Measurements from ENCODE around the gene EPDR1. TPM values are rescaled to one million over a fixed set of nuclear protein-coding genes. Genes with fewer than 3 reads are reported as not detected.

EPDR1 gene
- polyA plus RNA-seq, 2 donors = 0.24 to 1.0 TPM

- no peaks in the 10 kb centered on the region for H3K9me3 ChIP-seq (ENCODE audit: control insufficient read depth in 2 of 2, insufficient read depth in 1 of 2, low read depth in 1 of 2, low read length in 1 of 2)
- H3K27me3 ChIP-seq (ENCODE audit: control insufficient read depth in 1 of 2, insufficient read depth in 2 of 2, low read length in 2 of 2) = no peaks in the 10 kb centered on the region
- H3K36me3 ChIP-seq (ENCODE audit: control insufficient read depth in 2 of 2, insufficient read depth in 2 of 2, low read length in 1 of 2) = no peaks in the 10 kb centered on the region
- H3K27ac ChIP-seq (ENCODE audit: low read depth in 2 of 2, low read length in 1 of 2) = no peak overlapping the region
- no peaks in the 10 kb centered on the region for H3K4me1 ChIP-seq (ENCODE audit: control insufficient read depth in 2 of 2, insufficient read depth in 2 of 2, low read length in 1 of 2)
- WGBS, 2 donors = 75 to 79% methylated on average over 3 of the region's 3 CpGs
- H3K4me3 ChIP-seq (ENCODE audit: low read depth in 1 of 2, low read length in 2 of 2) = no peak overlapping the region
These were observed 49.8 kb downstream of the EPDR1 start for GRCh38 chr7:37970211-37970610.

DNA sequence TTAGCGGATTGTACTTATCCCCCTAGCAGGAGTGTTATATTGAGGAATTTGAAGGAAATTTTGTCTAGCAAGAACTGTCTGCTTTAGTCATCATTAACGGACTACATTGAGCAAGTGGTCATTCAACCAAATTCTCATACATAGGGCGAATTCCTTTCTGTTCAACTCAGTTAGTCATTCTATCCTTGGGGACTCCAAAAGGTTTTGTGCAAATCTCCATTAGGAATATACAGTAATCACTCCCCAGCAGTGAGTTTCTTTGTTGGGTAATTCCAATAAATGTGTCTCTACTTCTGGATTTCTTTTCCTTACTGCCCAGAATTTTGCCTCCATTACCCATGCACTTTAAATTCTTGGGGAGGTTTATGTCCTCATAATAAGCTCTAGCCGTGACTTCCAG lies 51.1 kb downstream of the EPDR1 start:
- WGBS, 2 donors = 83 to 86% methylated on average over 4 of the region's 4 CpGs
- no peak overlapping the region for H3K27ac ChIP-seq (ENCODE audit: low read depth in 2 of 2, low read length in 1 of 2)
- no peaks in the 10 kb centered on the region for H3K27me3 ChIP-seq (ENCODE audit: control insufficient read depth in 1 of 2, insufficient read depth in 2 of 2, low read length in 2 of 2)
- H3K4me3 ChIP-seq (ENCODE audit: low read depth in 1 of 2, low read length in 2 of 2) = no peak overlapping the region
- no peaks in the 10 kb centered on the region for H3K9me3 ChIP-seq (ENCODE audit: control insufficient read depth in 2 of 2, insufficient read depth in 1 of 2, low read depth in 1 of 2, low read length in 1 of 2)
- no peaks in the 10 kb centered on the region for H3K36me3 ChIP-seq (ENCODE audit: control insufficient read depth in 2 of 2, insufficient read depth in 2 of 2, low read length in 1 of 2)
- no peaks in the 10 kb centered on the region for H3K4me1 ChIP-seq (ENCODE audit: control insufficient read depth in 2 of 2, insufficient read depth in 2 of 2, low read length in 1 of 2)

DNA sequence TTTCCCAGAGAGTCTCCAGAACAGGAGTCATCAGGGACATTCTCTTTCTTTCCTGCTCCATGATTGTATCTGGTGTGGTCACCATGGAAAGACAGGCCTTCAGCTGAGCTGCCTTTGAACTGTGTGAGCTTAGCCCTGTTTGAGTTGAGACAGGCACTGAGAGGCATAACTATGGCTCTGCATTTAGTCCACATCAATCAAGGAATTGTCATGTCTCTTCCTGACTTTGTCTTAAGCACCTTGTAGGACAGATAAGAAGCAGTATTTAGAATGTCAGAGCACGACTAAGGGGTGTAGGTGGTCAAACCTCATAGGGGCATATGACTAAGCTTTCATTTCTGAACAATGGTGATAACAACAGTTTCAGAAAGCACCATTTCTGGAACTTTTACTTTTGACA lies 53.5 kb downstream of the EPDR1 start:
- Histone ChIP-seq H3K36me3 (ENCODE audit: control insufficient read depth in 2 of 2, insufficient read depth in 2 of 2, low read length in 1 of 2) (no peaks in the 10 kb centered on the region), H3K9me3 (ENCODE audit: control insufficient read depth in 2 of 2, insufficient read depth in 1 of 2, low read depth in 1 of 2, low read length in 1 of 2) (no peaks in the 10 kb centered on the region), H3K27ac (ENCODE audit: low read depth in 2 of 2, low read length in 1 of 2) (no peak overlapping the region), H3K4me3 (ENCODE audit: low read depth in 1 of 2, low read length in 2 of 2) (no peak overlapping the region), H3K4me1 (ENCODE audit: control insufficient read depth in 2 of 2, insufficient read depth in 2 of 2, low read length in 1 of 2) (no peaks in the 10 kb centered on the region), H3K27me3 (ENCODE audit: control insufficient read depth in 1 of 2, insufficient read depth in 2 of 2, low read length in 2 of 2) (no peaks in the 10 kb centered on the region)
- 16 to 19% methylated on average over 1 of the region's 1 CpG for WGBS, 2 donors

- Histone ChIP-seq H3K9me3 (ENCODE audit: control insufficient read depth in 2 of 2, insufficient read depth in 1 of 2, low read depth in 1 of 2, low read length in 1 of 2) (no peaks in the 10 kb centered on the region), H3K4me3 (ENCODE audit: low read depth in 1 of 2, low read length in 2 of 2) (no peak overlapping the region), H3K4me1 (ENCODE audit: control insufficient read depth in 2 of 2, insufficient read depth in 2 of 2, low read length in 1 of 2) (no peaks in the 10 kb centered on the region), H3K27me3 (ENCODE audit: control insufficient read depth in 1 of 2, insufficient read depth in 2 of 2, low read length in 2 of 2) (no peaks in the 10 kb centered on the region), H3K36me3 (ENCODE audit: control insufficient read depth in 2 of 2, insufficient read depth in 2 of 2, low read length in 1 of 2) (no peaks in the 10 kb centered on the region), H3K27ac (ENCODE audit: low read depth in 2 of 2, low read length in 1 of 2) (no peak overlapping the region)
- WGBS, 2 donors = 61 to 76% methylated on average over 4 of the region's 4 CpGs
These were observed 54.3 kb downstream of the EPDR1 start for GRCh38 chr7:37974711-37975110.

DNA sequence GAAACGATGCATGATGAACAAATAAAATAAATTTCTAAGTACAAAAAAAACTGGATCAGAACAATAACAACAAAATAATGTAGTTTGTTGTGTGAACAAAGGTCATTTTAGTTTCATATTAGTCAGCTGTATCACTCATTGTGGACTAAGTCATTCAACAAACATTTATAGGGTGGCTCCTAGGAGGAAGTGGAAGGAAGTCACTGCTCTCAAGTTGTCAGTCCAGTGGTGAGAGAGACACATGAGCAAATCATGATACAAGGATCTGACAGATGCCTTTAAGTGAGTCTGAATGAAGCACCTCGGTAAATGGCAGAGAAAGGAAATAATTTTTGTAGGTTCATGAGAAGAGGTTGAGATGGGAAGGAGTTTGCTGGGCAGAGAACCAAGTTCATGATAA lies 56.8 kb downstream of the EPDR1 start:
- Histone ChIP-seq H3K4me1 (ENCODE audit: control insufficient read depth in 2 of 2, insufficient read depth in 2 of 2, low read length in 1 of 2) (no peaks in the 10 kb centered on the region), H3K4me3 (ENCODE audit: low read depth in 1 of 2, low read length in 2 of 2) (no peak overlapping the region), H3K27me3 (ENCODE audit: control insufficient read depth in 1 of 2, insufficient read depth in 2 of 2, low read length in 2 of 2) (no peaks in the 10 kb centered on the region), H3K27ac (ENCODE audit: low read depth in 2 of 2, low read length in 1 of 2) (no peak overlapping the region), H3K36me3 (ENCODE audit: control insufficient read depth in 2 of 2, insufficient read depth in 2 of 2, low read length in 1 of 2) (no peaks in the 10 kb centered on the region), H3K9me3 (ENCODE audit: control insufficient read depth in 2 of 2, insufficient read depth in 1 of 2, low read depth in 1 of 2, low read length in 1 of 2) (no peaks in the 10 kb centered on the region)
- 81 to 83% methylated on average over 2 of the region's 2 CpGs for WGBS, 2 donors

DNA sequence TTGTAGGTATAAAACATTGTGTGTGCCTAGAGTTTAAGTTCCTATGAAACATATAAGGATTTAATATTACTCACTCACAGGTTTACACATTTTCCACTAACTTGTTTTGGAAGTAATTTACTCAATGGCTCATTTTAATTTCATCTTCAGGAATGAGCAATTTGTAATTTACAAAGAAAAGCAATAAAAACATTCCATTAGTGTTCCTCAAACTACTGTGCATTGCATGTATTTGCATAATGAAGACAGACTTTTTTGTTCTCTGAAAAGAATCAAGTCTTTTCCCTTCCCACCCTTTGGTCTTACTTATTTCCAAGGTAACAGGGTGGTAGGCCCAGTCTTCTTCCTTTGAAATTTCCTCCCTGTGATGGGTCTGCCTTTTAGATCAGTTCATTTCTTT lies 61.2 kb downstream of the EPDR1 start:
- Histone ChIP-seq H3K4me1 (ENCODE audit: control insufficient read depth in 2 of 2, insufficient read depth in 2 of 2, low read length in 1 of 2) (no peaks in the 10 kb centered on the region), H3K4me3 (ENCODE audit: low read depth in 1 of 2, low read length in 2 of 2) (no peak overlapping the region), H3K36me3 (ENCODE audit: control insufficient read depth in 2 of 2, insufficient read depth in 2 of 2, low read length in 1 of 2) (no peaks in the 10 kb centered on the region), H3K27ac (ENCODE audit: low read depth in 2 of 2, low read length in 1 of 2) (no peak overlapping the region), H3K27me3 (ENCODE audit: control insufficient read depth in 1 of 2, insufficient read depth in 2 of 2, low read length in 2 of 2) (no peaks in the 10 kb centered on the region), H3K9me3 (ENCODE audit: control insufficient read depth in 2 of 2, insufficient read depth in 1 of 2, low read depth in 1 of 2, low read length in 1 of 2) (no peaks in the 10 kb centered on the region)

DNA sequence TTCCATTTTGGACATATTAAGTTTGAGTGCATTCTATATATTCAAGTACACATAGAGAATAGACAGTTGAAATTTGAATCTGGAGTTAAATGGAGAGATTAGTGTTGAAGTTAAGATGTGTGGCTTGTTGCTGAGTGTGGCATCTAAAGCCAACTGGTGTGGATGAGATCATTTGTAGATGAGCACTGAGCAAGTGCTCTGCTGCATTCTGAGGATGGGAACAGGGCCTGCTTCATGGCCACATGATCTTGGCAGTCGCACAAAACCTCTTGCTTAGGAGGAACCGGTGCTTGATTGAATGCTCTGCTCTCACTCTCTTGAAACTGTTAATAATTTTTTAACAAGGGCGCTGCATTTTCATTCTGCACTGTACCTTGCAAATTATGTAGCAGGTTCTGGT lies 62.0 kb downstream of the EPDR1 start:
- no peak overlapping the region for H3K27ac ChIP-seq (ENCODE audit: low read depth in 2 of 2, low read length in 1 of 2)
- H3K9me3 ChIP-seq (ENCODE audit: control insufficient read depth in 2 of 2, insufficient read depth in 1 of 2, low read depth in 1 of 2, low read length in 1 of 2) = no peaks in the 10 kb centered on the region
- H3K27me3 ChIP-seq (ENCODE audit: control insufficient read depth in 1 of 2, insufficient read depth in 2 of 2, low read length in 2 of 2) = no peaks in the 10 kb centered on the region
- no peaks in the 10 kb centered on the region for H3K36me3 ChIP-seq (ENCODE audit: control insufficient read depth in 2 of 2, insufficient read depth in 2 of 2, low read length in 1 of 2)
- no peak overlapping the region for H3K4me3 ChIP-seq (ENCODE audit: low read depth in 1 of 2, low read length in 2 of 2)
- 78 to 83% methylated on average over 3 of the region's 3 CpGs for WGBS, 2 donors
- H3K4me1 ChIP-seq (ENCODE audit: control insufficient read depth in 2 of 2, insufficient read depth in 2 of 2, low read length in 1 of 2) = no peaks in the 10 kb centered on the region

DNA sequence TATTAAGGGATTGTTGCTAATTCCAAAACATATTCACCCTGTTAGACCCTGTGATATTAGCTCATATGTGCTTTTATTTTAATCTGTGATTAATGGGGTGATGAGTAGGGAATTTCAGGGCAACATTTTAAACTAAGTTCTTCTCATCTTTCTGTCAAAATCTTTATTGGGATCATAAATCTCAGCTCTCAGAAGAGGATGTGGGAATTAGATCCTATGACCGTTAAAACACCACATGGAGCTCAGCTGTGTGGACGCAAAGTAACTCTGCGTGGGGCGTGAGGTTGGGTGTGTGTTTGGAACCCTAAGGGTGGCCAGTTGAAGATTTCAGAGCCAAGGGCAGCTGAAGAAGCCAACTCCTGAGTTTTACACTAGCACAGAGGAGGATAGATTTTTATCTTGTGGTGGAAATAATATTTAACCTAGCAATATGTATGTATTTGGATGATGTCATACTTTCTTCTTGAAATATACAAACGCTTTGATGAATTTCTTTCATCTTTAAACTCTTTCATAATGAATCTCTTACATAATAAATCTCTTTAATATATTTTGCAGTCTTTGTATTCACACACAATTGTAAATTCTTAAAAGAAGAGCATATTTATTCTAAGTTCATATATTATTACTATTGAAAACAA lies 64.4 kb downstream of the EPDR1 start:
- no peaks in the 10 kb centered on the region for H3K27me3 ChIP-seq (ENCODE audit: control insufficient read depth in 1 of 2, insufficient read depth in 2 of 2, low read length in 2 of 2)
- no peak overlapping the region for H3K4me3 ChIP-seq (ENCODE audit: low read depth in 1 of 2, low read length in 2 of 2)
- H3K27ac ChIP-seq (ENCODE audit: low read depth in 2 of 2, low read length in 1 of 2) = no peak overlapping the region
- WGBS, 2 donors = 71 to 74% methylated on average over 5 of the region's 5 CpGs
- no peaks in the 10 kb centered on the region for H3K36me3 ChIP-seq (ENCODE audit: control insufficient read depth in 2 of 2, insufficient read depth in 2 of 2, low read length in 1 of 2)
- H3K9me3 ChIP-seq (ENCODE audit: control insufficient read depth in 2 of 2, insufficient read depth in 1 of 2, low read depth in 1 of 2, low read length in 1 of 2) = no peaks in the 10 kb centered on the region
- H3K4me1 ChIP-seq (ENCODE audit: control insufficient read depth in 2 of 2, insufficient read depth in 2 of 2, low read length in 1 of 2) = no peaks in the 10 kb centered on the region

DNA sequence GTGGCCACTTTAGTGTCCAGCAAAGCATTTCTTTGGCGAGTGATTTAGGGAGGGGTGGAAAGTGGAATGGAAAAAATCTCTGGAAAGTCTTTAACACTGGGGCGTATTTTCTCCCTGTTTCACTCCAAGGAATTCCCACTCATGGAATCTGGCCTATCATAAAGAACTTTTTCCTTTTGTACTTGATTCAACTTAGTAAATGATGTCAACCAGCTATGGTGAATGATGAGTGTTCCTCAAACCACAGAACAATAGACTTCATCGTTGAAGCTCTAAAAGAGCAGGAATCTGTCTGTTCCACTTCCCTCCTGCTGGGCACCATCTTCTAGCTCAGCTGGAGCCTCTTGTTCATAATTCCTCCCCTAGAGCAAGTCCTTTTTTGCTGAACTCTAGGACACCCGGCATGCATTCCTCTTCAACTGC lies 66.5 kb downstream of the EPDR1 start:
- Histone ChIP-seq H3K4me1 (ENCODE audit: control insufficient read depth in 2 of 2, insufficient read depth in 2 of 2, low read length in 1 of 2) (no peaks in the 10 kb centered on the region), H3K9me3 (ENCODE audit: control insufficient read depth in 2 of 2, insufficient read depth in 1 of 2, low read depth in 1 of 2, low read length in 1 of 2) (no peaks in the 10 kb centered on the region), H3K36me3 (ENCODE audit: control insufficient read depth in 2 of 2, insufficient read depth in 2 of 2, low read length in 1 of 2) (no peaks in the 10 kb centered on the region), H3K27ac (ENCODE audit: low read depth in 2 of 2, low read length in 1 of 2) (no peak overlapping the region), H3K27me3 (ENCODE audit: control insufficient read depth in 1 of 2, insufficient read depth in 2 of 2, low read length in 2 of 2) (no peaks in the 10 kb centered on the region), H3K4me3 (ENCODE audit: low read depth in 1 of 2, low read length in 2 of 2) (no peak overlapping the region)
- 53 to 57% methylated on average over 4 of the region's 4 CpGs for WGBS, 2 donors

DNA sequence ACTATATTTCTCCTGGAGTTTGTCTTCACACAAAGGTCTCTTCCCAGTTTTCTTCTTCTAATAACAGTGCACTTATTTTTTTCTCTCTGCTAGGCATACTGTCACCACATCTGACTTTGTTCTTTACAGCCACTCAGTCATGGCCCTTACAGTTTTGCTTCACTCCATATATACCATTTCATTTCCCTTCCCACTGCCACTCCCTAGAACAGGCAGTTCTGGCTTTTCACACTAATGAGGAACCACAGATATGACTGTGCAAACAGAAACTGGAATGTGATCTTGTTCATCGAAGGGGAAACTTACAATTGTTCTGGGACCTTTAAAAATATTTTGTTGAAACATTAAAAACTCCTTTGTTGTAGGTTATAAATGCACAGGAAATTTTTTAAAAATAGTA lies 67.3 kb downstream of the EPDR1 start:
- Histone ChIP-seq H3K4me3 (ENCODE audit: low read depth in 1 of 2, low read length in 2 of 2) (no peak overlapping the region), H3K4me1 (ENCODE audit: control insufficient read depth in 2 of 2, insufficient read depth in 2 of 2, low read length in 1 of 2) (no peaks in the 10 kb centered on the region), H3K9me3 (ENCODE audit: control insufficient read depth in 2 of 2, insufficient read depth in 1 of 2, low read depth in 1 of 2, low read length in 1 of 2) (no peaks in the 10 kb centered on the region), H3K36me3 (ENCODE audit: control insufficient read depth in 2 of 2, insufficient read depth in 2 of 2, low read length in 1 of 2) (no peaks in the 10 kb centered on the region), H3K27me3 (ENCODE audit: control insufficient read depth in 1 of 2, insufficient read depth in 2 of 2, low read length in 2 of 2) (no peaks in the 10 kb centered on the region), H3K27ac (ENCODE audit: low read depth in 2 of 2, low read length in 1 of 2) (no peak overlapping the region)
- WGBS, 2 donors = 32 to 50% methylated on average over 1 of the region's 1 CpG
